ENCODE measurements around the gene PLXNB2.

Gene PLXNB2

DNA sequence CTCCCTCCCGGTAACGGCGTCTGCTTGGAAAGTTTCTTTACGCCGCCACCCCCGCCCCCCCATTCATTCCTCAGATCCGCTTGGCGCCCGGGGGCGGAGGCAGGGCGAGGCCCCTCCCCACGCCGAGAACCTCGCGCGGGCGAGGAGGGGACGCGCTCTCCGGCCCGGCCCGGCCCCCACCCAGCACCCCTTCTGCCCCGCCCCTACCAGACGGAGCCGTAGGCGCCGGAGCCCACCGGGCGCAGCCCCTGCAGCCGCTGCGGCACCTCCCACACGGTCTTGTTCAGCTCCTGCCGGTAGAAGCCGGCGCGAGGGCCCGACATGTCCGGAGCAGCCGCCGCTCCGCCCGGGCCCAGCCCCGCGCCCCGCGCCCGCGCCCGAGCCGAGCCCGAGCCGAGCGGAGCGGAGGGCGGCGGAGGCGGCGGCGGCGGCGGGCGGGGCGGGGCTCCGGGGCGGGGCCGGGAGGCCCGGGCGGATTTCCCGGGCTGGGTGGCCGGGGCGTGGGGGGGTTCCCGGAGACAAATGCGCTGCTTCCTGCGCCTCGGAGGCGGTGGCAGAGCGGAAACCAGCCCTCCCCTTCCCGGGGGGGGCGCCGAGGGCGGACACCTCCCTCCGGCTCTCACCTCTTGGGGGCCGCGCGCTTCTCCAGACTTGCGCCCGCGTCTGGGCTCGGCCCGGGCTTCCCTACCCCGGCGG, 37.3 kb downstream of the PLXNB2 start, which contains the start of gene MAPK11:
MAPK11 (minus strand) TSS at position 411 of the 696 bp plus-strand sequence; CDS start at position 323, 88 bp downstream.
- peak; percentile 61 for ATAC-seq (ENCODE audit: insufficient read depth, low read depth)
- TF ChIP-seq, protein P1, sequence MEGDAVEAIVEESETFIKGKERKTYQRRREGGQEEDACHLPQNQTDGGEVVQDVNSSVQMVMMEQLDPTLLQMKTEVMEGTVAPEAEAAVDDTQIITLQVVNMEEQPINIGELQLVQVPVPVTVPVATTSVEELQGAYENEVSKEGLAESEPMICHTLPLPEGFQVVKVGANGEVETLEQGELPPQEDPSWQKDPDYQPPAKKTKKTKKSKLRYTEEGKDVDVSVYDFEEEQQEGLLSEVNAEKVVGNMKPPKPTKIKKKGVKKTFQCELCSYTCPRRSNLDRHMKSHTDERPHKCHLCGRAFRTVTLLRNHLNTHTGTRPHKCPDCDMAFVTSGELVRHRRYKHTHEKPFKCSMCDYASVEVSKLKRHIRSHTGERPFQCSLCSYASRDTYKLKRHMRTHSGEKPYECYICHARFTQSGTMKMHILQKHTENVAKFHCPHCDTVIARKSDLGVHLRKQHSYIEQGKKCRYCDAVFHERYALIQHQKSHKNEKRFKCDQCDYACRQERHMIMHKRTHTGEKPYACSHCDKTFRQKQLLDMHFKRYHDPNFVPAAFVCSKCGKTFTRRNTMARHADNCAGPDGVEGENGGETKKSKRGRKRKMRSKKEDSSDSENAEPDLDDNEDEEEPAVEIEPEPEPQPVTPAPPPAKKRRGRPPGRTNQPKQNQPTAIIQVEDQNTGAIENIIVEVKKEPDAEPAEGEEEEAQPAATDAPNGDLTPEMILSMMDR (IDR thresholded peaks at IDR 0.05; ENCODE audit: borderline replicate concordance, extremely low read depth, low read length, poor library complexity, severe bottlenecking): no peak
- no peak for TF ChIP-seq EZH2 (IDR thresholded peaks at IDR 0.05; ENCODE audit: borderline replicate concordance, low read depth, low read length, severe bottlenecking)
- DNase-seq: peak; percentile 79

GRCh38 chr22:50269573-50269969, 37.9 kb downstream of the PLXNB2 start:
- Histone ChIP-seq H3K27ac (ENCODE audit: low read length) (peak overlapping the region; percentile 7; the same call in 1 of the 2 replicates), H3K36me3 (ENCODE audit: insufficient read depth, low read length) (no peaks in the 10 kb centered on the region), H4K20me1 (ENCODE audit: insufficient read depth, low read length) (peaks cover 12% of the 10 kb centered on the region), H3K79me2 (ENCODE audit: insufficient read depth, low read length) (no peaks in the 10 kb centered on the region), H3K4me1 (ENCODE audit: insufficient read depth, low read length) (peaks cover 28% of the 10 kb centered on the region), H3K4me3 (ENCODE audit: low read depth in 1 of 2, low read length in 2 of 2) (peak overlapping the region; percentile 26 to 62; a peak in 3 of 4 replicates), H3K9ac (ENCODE audit: low read depth, low read length) (peak overlapping the region; percentile 59), H3K27me3 (ENCODE audit: insufficient read depth, low read length, poor library complexity) (peaks cover 15% of the 10 kb centered on the region), H2AFZ (ENCODE audit: low read depth, low read length) (peak overlapping the region; percentile 64; the same call in 1 of the 2 replicates), H3K9me3 (ENCODE audit: insufficient read depth, low read length, severe bottlenecking) (no peaks in the 10 kb centered on the region), H3K4me2 (ENCODE audit: insufficient read depth, low read length) (peak overlapping the region; percentile 71)
- no peak for TF ChIP-seq EZH2 (IDR thresholded peaks at IDR 0.05; ENCODE audit: borderline replicate concordance, low read depth, low read length, severe bottlenecking)
- TF ChIP-seq, protein P1 (IDR thresholded peaks at IDR 0.05; ENCODE audit: borderline replicate concordance, extremely low read depth, low read length, poor library complexity, severe bottlenecking): no peak
- no peak for ATAC-seq (ENCODE audit: insufficient read depth, low read depth)
- no peak for DNase-seq

More for the DNA sequence above, 37.3 kb downstream of the PLXNB2 start, which contains the start of gene MAPK11:
- peak within 1 kb of the TSS; percentile 64 for H2AFZ ChIP-seq (ENCODE audit: low read depth, low read length)
- no peaks in the 10 kb centered on the region for H3K9me3 ChIP-seq (ENCODE audit: insufficient read depth, low read length, severe bottlenecking)
- no peaks in the 10 kb centered on the region for H3K36me3 ChIP-seq (ENCODE audit: insufficient read depth, low read length)
- no peaks in the 10 kb centered on the region for H3K79me2 ChIP-seq (ENCODE audit: insufficient read depth, low read length)
- peaks cover 10% of the 10 kb centered on the region for H4K20me1 ChIP-seq (ENCODE audit: insufficient read depth, low read length)
- H3K27me3 ChIP-seq (ENCODE audit: insufficient read depth, low read length, poor library complexity): peaks cover 15% of the 10 kb centered on the region
- H3K9ac ChIP-seq (ENCODE audit: low read depth, low read length): peak within 1 kb of the TSS; percentile 59
- H3K4me2 ChIP-seq (ENCODE audit: insufficient read depth, low read length): peak within 1 kb of the TSS; percentile 71
- peak within 1 kb of the TSS; percentile 28 to 62; a peak in 3 of 4 replicates for H3K4me3 ChIP-seq (ENCODE audit: low read depth in 1 of 2, low read length in 2 of 2)
- peaks cover 28% of the 10 kb centered on the region for H3K4me1 ChIP-seq (ENCODE audit: insufficient read depth, low read length)
- peak within 1 kb of the TSS; percentile 7; the same call in 1 of the 2 replicates for H3K27ac ChIP-seq (ENCODE audit: low read length)

DNA sequence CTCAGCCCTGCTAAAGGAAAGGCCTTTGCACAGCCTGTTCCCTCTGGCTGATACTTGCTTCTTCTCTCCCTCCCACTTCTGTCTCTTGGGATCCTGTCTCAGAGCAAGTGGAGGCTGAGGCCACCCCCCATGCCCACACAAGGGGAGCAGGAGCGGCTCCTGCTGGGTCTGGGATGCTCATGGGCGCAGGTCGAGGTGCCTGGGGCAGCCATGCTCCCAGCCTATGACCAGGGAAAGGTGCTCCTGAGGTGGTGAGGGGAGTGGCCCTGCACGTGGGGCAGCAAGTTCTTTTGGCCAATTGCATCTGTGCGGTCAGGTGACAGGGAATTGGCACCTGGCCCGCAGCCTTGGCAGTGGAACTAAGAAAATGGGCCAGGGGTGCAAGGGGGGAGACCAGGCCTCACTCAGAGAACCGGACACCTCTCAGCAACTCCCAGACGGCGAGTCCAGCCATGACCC, 38.8 kb downstream of the PLXNB2 start:
- no peak overlapping the region for H3K4me3 ChIP-seq (ENCODE audit: low read depth in 1 of 2, low read length in 2 of 2)
- H3K36me3 ChIP-seq (ENCODE audit: insufficient read depth, low read length): no peaks in the 10 kb centered on the region
- peaks cover 14% of the 10 kb centered on the region for H4K20me1 ChIP-seq (ENCODE audit: insufficient read depth, low read length)
- peaks cover 15% of the 10 kb centered on the region for H3K27me3 ChIP-seq (ENCODE audit: insufficient read depth, low read length, poor library complexity)
- H3K9ac ChIP-seq (ENCODE audit: low read depth, low read length): no peak overlapping the region
- no peak for DNase-seq
- H2AFZ ChIP-seq (ENCODE audit: low read depth, low read length): no peak overlapping the region
- peaks cover 28% of the 10 kb centered on the region for H3K4me1 ChIP-seq (ENCODE audit: insufficient read depth, low read length)
- peak overlapping the region; percentile 71; the same call in 1 of the 2 replicates for H3K4me2 ChIP-seq (ENCODE audit: insufficient read depth, low read length)
- H3K79me2 ChIP-seq (ENCODE audit: insufficient read depth, low read length): no peaks in the 10 kb centered on the region
- no peak for ATAC-seq (ENCODE audit: insufficient read depth, low read depth)
- H3K27ac ChIP-seq (ENCODE audit: low read length): no peak overlapping the region
- H3K9me3 ChIP-seq (ENCODE audit: insufficient read depth, low read length, severe bottlenecking): no peaks in the 10 kb centered on the region
- TF ChIP-seq, protein P1 (IDR thresholded peaks at IDR 0.05; ENCODE audit: borderline replicate concordance, extremely low read depth, low read length, poor library complexity, severe bottlenecking): no peak

Measured in DND-41 (cell line).